MM.1S (cell line): ENCODE results near the gene BMPR2.
"Not testable (repeated sequence)": the region's sequence is repeated elsewhere in the genome, so short reads cannot be mapped to it uniquely, and the experiment has no call there.

Experiments used
- DNase-seq: peaks from one replicate; pipeline ENCODE4 v3.0.0-alpha.2; 2015
- H2AFZ ChIP-seq: fragments of 300-600 bp; sonication (generic); 2 replicates; pipeline ENCODE4 v1.6.0; 2016; ENCODE audit warnings: antibody characterized with exemption, low read length
- H3F3A ChIP-seq: fragments of 300-600 bp; sonication (generic); 2 replicates; pipeline ENCODE4 v1.6.1; 2016; ENCODE audit warnings: mild to moderate bottlenecking, antibody characterized with exemption, low read length, moderate library complexity, mixed read lengths; ENCODE audit not compliant: insufficient read depth
- H3K27ac ChIP-seq: fragments of 300-600 bp; sonication (generic); 2 replicates; pipeline ENCODE4 v1.5.1; 2016; ENCODE audit warnings: mild to moderate bottlenecking, low read length
- H3K27me3 ChIP-seq: fragments of 300-600 bp; sonication (generic); replicated peaks from 2 replicates; pipeline ENCODE4 v1.6.0; 2016; ENCODE audit warnings: low read length; ENCODE audit not compliant: insufficient read depth
- H3K36me3 ChIP-seq: fragments of 300-600 bp; sonication (generic); replicated peaks from 2 replicates; pipeline ENCODE4 v1.6.1; 2016; ENCODE audit warnings: mild to moderate bottlenecking, low read length, mixed read lengths; ENCODE audit not compliant: insufficient read depth
- H3K4me1 ChIP-seq: fragments of 300-600 bp; sonication (generic); 2 replicates; pipeline ENCODE4 v1.6.1; 2016; ENCODE audit warnings: low read length, mixed read lengths
- H3K4me2 ChIP-seq: fragments of 300-600 bp; sonication (generic); 2 replicates; pipeline ENCODE4 v1.6.0; 2016; ENCODE audit warnings: low read depth, low read length
- H3K4me3 ChIP-seq: fragments of 300-600 bp; sonication (generic); 2 replicates; pipeline ENCODE4 v1.5.1; 2016; ENCODE audit warnings: low read length, mixed read lengths
- H3K79me2 ChIP-seq: fragments of 300-600 bp; sonication (generic); 2 replicates; pipeline ENCODE4 v1.6.1; 2016; ENCODE audit warnings: mixed run types, low read length, mixed read lengths
- H3K9ac ChIP-seq: fragments of 300-600 bp; sonication (generic); 2 replicates; pipeline ENCODE4 v1.6.1; 2016; ENCODE audit warnings: low read length, mixed read lengths
- H3K9me2 ChIP-seq: fragments of 300-600 bp; sonication (generic); replicated peaks from 2 replicates; pipeline ENCODE4 v1.6.1; 2016; ENCODE audit warnings: mild to moderate bottlenecking, low read length, mixed read lengths; ENCODE audit not compliant: insufficient read depth
- H3K9me3 ChIP-seq: fragments of 300-600 bp; sonication (generic); replicated peaks from 2 replicates; pipeline ENCODE4 v1.6.1; 2016; ENCODE audit warnings: mild to moderate bottlenecking, low read length, mixed read lengths; ENCODE audit not compliant: insufficient read depth
- H4K20me1 ChIP-seq: fragments of 300-600 bp; sonication (generic); 2 replicates; pipeline ENCODE4 v1.6.1; 2016; ENCODE audit warnings: mild to moderate bottlenecking, low read length, moderate library complexity, mixed read lengths; ENCODE audit not compliant: insufficient read depth
- EZH2 ChIP-seq: fragments of 300-600 bp; sonication (generic); optimal IDR thresholded peaks from 2 replicates; pipeline ENCODE3; 2017; ENCODE audit warnings: low read depth, mild to moderate bottlenecking, antibody characterized with exemption, low read length, mixed read lengths
- EZH2phosphoT487 ChIP-seq: fragments of 300-600 bp; sonication (generic); IDR thresholded peaks from 2 replicates; pipeline ENCODE4 v1.6.1; 2018; ENCODE audit warnings: antibody characterized with exemption, low read length
- TF ChIP-seq, protein P1 (sequence below): fragments of 300-600 bp; sonication (generic); IDR thresholded peaks from 2 replicates; pipeline ENCODE4 v1.5.1; 2016; ENCODE audit warnings: antibody characterized with exemption, low read length, mixed read lengths

Gene BMPR2

DNA sequence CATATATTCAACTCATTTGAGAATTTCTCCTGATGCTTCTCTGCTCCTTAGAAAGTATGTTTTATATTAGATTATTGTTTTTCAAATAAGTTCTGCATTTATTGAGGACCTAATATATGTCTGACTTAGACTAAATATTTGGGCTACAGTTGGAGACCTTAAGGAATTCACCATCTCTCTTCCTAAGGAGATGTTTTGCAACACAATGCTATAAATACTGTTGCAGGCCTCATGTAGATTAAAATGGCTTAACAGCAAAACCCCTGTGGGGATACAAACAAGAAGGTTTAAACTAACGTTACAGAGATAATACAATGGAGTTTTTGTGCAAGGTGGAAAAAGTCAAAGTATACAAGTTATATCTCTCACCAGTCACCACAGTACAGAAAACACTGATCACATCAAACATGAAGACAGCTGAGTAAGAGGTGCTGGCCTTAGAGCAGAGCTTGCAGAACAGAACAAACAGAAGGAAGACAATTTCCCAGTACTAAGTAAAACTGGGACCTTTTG, 20.1 kb upstream of the BMPR2 start:
- no peak for TF ChIP-seq EZH2
- no peak overlapping the region for H2AFZ ChIP-seq
- H3K27me3 ChIP-seq, result no peaks in the 10 kb centered on the region
- no peaks in the 10 kb centered on the region for H3K9me3 ChIP-seq
- H3K4me1 ChIP-seq, result no peaks in the 10 kb centered on the region
- H3K27ac ChIP-seq, result no peak overlapping the region
- DNase-seq, result no peak
- no peaks in the 10 kb centered on the region for H3F3A ChIP-seq
- H3K4me3 ChIP-seq, result no peak overlapping the region
- H3K4me2 ChIP-seq, result no peak overlapping the region
- H4K20me1 ChIP-seq, result no peaks in the 10 kb centered on the region
- no peaks in the 10 kb centered on the region for H3K9me2 ChIP-seq
- H3K9ac ChIP-seq, result no peak overlapping the region
- H3K79me2 ChIP-seq, result no peaks in the 10 kb centered on the region
- H3K36me3 ChIP-seq, result no peaks in the 10 kb centered on the region

DNA sequence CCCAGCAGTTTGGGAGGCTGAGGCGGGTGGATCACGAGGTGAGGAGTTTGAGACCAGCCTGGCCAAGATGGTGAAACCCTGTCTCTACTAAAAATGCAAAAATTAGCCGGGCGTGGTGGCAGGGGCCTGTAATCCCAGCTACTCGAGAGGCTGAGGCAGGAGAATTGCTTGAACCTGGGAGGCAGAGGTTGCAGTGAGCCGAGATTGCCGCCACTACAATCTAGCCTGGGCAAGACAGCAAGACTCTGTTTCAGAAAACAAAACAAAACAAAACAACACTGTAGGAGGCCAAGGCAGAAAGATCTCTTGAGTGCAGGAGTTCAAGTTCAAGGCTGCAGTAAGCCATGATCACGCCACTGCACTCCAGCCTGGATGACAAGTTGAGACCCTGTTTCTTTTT, 17.2 kb upstream of the BMPR2 start:
- not testable (repeated sequence) for DNase-seq, H3K79me2 ChIP-seq, H3K9ac ChIP-seq, H3K27ac ChIP-seq, H2AFZ ChIP-seq, H3K4me3 ChIP-seq, H4K20me1 ChIP-seq, H3F3A ChIP-seq, H3K36me3 ChIP-seq, H3K27me3 ChIP-seq, H3K9me2 ChIP-seq, H3K4me1 ChIP-seq, H3K9me3 ChIP-seq, H3K4me2 ChIP-seq

DNA sequence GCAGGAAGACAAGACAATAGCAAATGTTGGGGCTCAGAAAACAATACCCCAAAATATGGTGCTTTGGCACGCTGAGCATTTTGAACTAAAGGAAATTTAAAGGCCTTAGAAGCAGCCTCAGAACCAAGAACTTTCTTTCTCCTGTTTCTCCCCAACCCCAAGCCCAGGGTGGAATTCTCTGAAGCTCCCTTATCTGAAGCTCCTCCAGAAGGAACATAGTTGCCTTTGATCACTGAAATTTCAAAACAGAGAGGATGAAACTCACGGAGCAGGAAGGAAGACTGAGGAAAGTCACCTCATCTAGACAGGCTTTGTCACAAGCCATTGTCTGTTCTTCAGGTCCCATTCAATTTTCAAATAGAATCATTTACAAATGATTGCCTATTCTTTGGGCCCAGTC, 15.5 kb upstream of the BMPR2 start:
- Histone ChIP-seq H3F3A (no peaks in the 10 kb centered on the region), H3K4me1 (no peaks in the 10 kb centered on the region), H3K4me3 (no peak overlapping the region), H3K4me2 (no peak overlapping the region), H3K9me3 (no peaks in the 10 kb centered on the region), H2AFZ (no peak overlapping the region), H3K27me3 (no peaks in the 10 kb centered on the region), H3K9me2 (no peaks in the 10 kb centered on the region), H4K20me1 (no peaks in the 10 kb centered on the region), H3K27ac (no peak overlapping the region), H3K79me2 (no peaks in the 10 kb centered on the region), H3K36me3 (no peaks in the 10 kb centered on the region), H3K9ac (no peak overlapping the region)
- no peak for DNase-seq
- TF ChIP-seq EZH2, result no peak
- TF ChIP-seq EZH2phosphoT487, result no peak
- TF ChIP-seq, protein P1, sequence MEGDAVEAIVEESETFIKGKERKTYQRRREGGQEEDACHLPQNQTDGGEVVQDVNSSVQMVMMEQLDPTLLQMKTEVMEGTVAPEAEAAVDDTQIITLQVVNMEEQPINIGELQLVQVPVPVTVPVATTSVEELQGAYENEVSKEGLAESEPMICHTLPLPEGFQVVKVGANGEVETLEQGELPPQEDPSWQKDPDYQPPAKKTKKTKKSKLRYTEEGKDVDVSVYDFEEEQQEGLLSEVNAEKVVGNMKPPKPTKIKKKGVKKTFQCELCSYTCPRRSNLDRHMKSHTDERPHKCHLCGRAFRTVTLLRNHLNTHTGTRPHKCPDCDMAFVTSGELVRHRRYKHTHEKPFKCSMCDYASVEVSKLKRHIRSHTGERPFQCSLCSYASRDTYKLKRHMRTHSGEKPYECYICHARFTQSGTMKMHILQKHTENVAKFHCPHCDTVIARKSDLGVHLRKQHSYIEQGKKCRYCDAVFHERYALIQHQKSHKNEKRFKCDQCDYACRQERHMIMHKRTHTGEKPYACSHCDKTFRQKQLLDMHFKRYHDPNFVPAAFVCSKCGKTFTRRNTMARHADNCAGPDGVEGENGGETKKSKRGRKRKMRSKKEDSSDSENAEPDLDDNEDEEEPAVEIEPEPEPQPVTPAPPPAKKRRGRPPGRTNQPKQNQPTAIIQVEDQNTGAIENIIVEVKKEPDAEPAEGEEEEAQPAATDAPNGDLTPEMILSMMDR, result no peak

DNA sequence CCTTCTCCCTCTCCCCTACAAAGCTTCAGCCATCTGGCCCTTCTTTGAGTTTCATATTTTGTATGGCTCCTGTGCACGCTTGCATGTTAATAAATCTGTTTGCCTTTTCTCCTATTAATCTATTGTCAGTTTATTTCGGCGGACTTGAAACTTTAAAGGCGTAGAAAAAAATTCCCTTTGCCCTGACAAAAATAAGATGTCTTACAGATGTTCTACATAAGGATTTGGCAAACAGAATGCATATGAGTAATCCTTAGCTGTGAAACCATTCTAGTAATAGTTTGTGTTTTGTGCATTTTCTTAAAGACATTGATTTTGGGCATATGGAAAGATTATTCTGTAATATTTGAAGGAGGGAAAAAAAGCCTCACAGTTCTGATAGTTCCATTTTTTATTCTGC, 15.0 kb upstream of the BMPR2 start:
- H2AFZ ChIP-seq, result no peak overlapping the region
- H3K9ac ChIP-seq, result no peak overlapping the region
- TF ChIP-seq, protein P1, result no peak
- no peak for TF ChIP-seq EZH2phosphoT487
- no peak for TF ChIP-seq EZH2
- H3K4me3 ChIP-seq, result no peak overlapping the region
- no peaks in the 10 kb centered on the region for H3K9me3 ChIP-seq
- H3K4me1 ChIP-seq, result no peaks in the 10 kb centered on the region
- H3K79me2 ChIP-seq, result no peaks in the 10 kb centered on the region
- no peaks in the 10 kb centered on the region for H3K36me3 ChIP-seq
- no peak for DNase-seq
- H3F3A ChIP-seq, result no peaks in the 10 kb centered on the region
- H4K20me1 ChIP-seq, result no peaks in the 10 kb centered on the region
- H3K9me2 ChIP-seq, result no peaks in the 10 kb centered on the region
- H3K4me2 ChIP-seq, result no peak overlapping the region
- H3K27me3 ChIP-seq, result no peaks in the 10 kb centered on the region
- no peak overlapping the region for H3K27ac ChIP-seq
